Lower leg skin (tissue), 4 donors: ENCODE results near the gene RGN. TPM values are rescaled to one million over a fixed set of nuclear protein-coding genes. Genes with fewer than 3 reads are reported as not detected.

Experiments
- DNase-seq, 2 donors: peaks; one replicate each; pipeline ENCODE4 v3.0.0-alpha.2; 2019; ENCODE audit warnings: low spot score in 2 of 2
- H3K4me3 ChIP-seq: fragments of 200-600 bp; sonication (generic); 2 replicates; pipeline ENCODE4 v1.5.1; 2017; ENCODE audit warnings: mild to moderate bottlenecking, low read depth; ENCODE audit not compliant: poor library complexity, severe bottlenecking
- CTCF ChIP-seq, 3 donors: fragments of 450-650 bp; IDR thresholded peaks; one replicate each; pipeline ENCODE4 v1.5.1; 2016; ENCODE audit warnings: antibody characterized with exemption in 3 of 3, mild to moderate bottlenecking in 3 of 3, moderate library complexity in 2 of 3
- POLR2A ChIP-seq, 2 donors: fragments of 450-650 bp; IDR thresholded peaks; one replicate each; pipeline ENCODE4 v1.6.1; 2016 to 2017; ENCODE audit warnings: antibody characterized with exemption in 2 of 2, mild to moderate bottlenecking in 1 of 2, moderate library complexity in 1 of 2
- WGBS, 2 donors: methylation state at CpG; one replicate each; pipeline ENCODE4 v1.1.5; 2018; 5-methylcytosine and 5-hydroxymethylcytosine counted together
- intact Hi-C: fragments of 100-400 bp; cut with DNase I; formaldehyde crosslinking; loops from one replicate; pipeline ENCODE4 v1.15.0; 2023; ENCODE audit warnings: low total_unique reads
- total RNA-seq, 4 donors: library from RNA; depleted of rRNA; stranded (reverse); fragments of >200 nt; gene quantifications; one replicate each; pipeline ENCODE4 v1.1.0, GENCODE V29; 2016

RGN gene
- total RNA-seq, 4 donors from 2014 or later, result 0.53 to 1.4 (median 0.71) TPM; not detected in 1

- no peak for TF ChIP-seq CTCF (IDR thresholded peaks at IDR 0.05)
- TF ChIP-seq POLR2A (IDR thresholded peaks at IDR 0.05), result no peak
- WGBS, 2 donors, result 50 to 56% methylated on average over 4 of the region's 4 CpGs
- intact Hi-C loops, result no loop called here
- DNase-seq, result no peak
- no peak overlapping the region for H3K4me3 ChIP-seq
These were observed 13.0 kb downstream of the RGN start for GRCh38 chrX:47091149-47091775.

- 6 to 8% methylated on average over 1 of the region's 1 CpG for WGBS, 2 donors
- no peak for DNase-seq
- TF ChIP-seq CTCF (IDR thresholded peaks at IDR 0.05) (no peak), POLR2A (IDR thresholded peaks at IDR 0.05) (no peak)
- intact Hi-C loops, result no loop called here
- no peak overlapping the region for H3K4me3 ChIP-seq
These were observed 15.0 kb downstream of the RGN start for GRCh38 chrX:47093248-47093647.

- H3K4me3 ChIP-seq, result no peak overlapping the region
- intact Hi-C loops, result no loop called here
- 75 to 95% methylated on average over 11 of the region's 11 CpGs for WGBS, 2 donors
- no peak for TF ChIP-seq POLR2A (IDR thresholded peaks at IDR 0.05)
- TF ChIP-seq CTCF (IDR thresholded peaks at IDR 0.05), result no peak
- DNase-seq, result peak in 1 of 2 donors; percentile 64
These were observed 15.6 kb downstream of the RGN start for GRCh38 chrX:47093860-47094259.

GRCh38 chrX:47097018-47097417, 18.8 kb downstream of the RGN start:
- intact Hi-C loops, result no loop called here
- TF ChIP-seq CTCF (IDR thresholded peaks at IDR 0.05) (no peak), POLR2A (IDR thresholded peaks at IDR 0.05) (no peak)
- DNase-seq, result no peak
- WGBS, 2 donors, result 77 to 83% methylated on average over 4 of the region's 4 CpGs
- H3K4me3 ChIP-seq, result no peak overlapping the region

- whole genome bisulfite sequencing, 2 donors, result 67 to 72% methylated on average over 1 to 2 of the region's 2 CpGs
- no peak overlapping the region for H3K4me3 ChIP-seq
- no peak for DNase-seq
- TF ChIP-seq CTCF (IDR thresholded peaks at IDR 0.05) (no peak), POLR2A (IDR thresholded peaks at IDR 0.05) (no peak)
- intact Hi-C loops, result no loop called here
These were observed 20.3 kb downstream of the RGN start for GRCh38 chrX:47098338-47099094.
